Stimulated activated CD4-positive, alpha-beta T cell treated with anti-CD3 and anti-CD28 coated beads, Interleukin-15, amount 100 ng/mL, for 1 hour (primary cell): ENCODE data around the gene SAMM50.

Source experiments
- DNase-seq, 2 donors: peaks; one replicate each; pipeline ENCODE4 v3.0.0-alpha.2; 2020; ENCODE audit warnings: low read depth in 1 of 2, low spot score in 1 of 2

The SAMM50 gene

DNA sequence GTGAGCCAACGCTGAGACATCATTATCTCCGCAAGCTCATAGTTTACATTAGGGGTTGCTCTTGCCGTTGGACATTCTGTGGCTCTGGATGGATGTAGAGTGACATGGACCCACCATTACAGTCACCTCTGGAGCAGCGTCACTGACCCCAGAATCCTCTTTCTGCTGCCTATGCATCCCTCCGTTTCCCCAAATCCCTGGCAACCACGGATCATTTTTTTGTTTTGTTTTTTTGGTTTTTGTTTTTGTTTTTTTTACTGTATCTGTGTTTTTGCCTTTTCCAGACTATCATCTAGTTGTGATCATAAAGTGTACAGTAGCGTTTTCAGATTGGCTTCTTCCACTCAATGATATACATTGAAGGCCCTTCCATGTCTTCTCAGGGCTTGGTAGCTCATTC lies 72.8 kb downstream of the SAMM50 start:
- no peak for DNase-seq

DNA sequence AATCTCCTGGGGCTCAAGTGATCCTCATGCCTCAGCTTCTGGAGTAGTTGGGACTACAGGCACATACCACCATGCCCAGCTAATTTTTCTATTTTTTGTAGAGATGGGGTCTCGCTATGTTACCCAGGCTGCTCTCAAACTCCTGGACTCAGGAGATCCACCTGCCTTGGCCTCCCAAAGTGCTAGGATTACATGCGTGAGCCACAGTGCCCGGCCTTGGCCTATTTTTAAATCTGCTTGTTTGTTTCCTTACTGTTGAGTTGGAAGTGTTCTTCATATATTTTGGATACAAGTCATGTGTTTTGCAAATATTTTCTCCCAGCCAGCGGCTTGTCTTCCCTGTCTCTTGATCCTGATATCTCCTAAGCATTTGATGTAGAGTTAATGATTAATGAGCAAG lies 73.8 kb downstream of the SAMM50 start:
- DNase-seq, result no peak

DNA sequence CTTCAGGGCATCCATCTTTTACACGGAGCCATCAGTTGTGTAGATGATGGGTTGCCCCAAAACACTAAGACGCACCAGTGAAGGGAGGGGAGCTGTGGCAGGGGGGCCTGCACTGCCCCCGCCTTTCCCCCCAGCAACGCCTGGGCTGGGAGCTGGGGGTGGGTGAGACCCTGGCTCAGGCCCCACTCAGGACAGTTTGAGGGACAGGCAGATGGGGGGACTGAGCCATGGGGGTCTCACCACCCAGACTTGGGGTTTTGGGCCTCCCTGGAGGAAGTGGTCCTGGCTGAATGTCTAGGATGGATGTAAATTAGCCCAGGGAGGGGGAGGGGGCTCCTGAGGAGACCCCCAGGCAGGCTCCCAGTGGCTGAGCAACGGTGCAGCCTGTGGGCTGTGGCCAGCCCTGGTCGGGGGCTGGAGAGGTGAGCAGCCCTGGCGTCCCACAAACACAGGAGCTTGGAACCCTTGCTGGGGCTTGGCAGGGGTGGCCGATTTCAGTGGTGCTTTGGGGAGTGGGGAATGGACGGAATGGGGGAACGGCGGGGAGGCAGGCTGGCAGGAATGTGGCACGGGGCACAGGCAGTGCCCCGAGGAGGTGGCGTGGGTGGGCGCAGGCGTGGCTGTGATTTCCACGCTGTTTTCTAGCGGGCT lies 74.9 kb downstream of the SAMM50 start:
- no peak for DNase-seq

DNA sequence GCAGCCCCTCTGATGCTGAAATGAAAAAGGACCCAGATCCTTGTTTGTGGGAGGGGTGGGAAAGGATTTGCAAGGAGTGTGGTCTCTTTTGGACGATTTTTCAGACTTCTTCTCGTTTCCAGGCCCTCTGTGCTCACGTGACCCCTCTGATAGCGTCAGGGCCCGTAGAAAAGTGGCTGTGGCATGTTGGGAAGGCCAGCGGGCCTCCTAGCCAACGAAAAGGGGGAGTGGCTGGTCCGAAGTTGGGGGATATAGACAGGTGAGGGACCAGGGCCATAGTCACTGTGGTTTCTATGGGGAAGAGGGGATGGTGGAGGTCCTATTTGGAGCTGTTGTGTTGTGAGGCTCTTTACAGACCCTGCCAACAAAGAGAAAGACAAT lies 75.5 kb downstream of the SAMM50 start:
- DNase-seq, result no peak

DNA sequence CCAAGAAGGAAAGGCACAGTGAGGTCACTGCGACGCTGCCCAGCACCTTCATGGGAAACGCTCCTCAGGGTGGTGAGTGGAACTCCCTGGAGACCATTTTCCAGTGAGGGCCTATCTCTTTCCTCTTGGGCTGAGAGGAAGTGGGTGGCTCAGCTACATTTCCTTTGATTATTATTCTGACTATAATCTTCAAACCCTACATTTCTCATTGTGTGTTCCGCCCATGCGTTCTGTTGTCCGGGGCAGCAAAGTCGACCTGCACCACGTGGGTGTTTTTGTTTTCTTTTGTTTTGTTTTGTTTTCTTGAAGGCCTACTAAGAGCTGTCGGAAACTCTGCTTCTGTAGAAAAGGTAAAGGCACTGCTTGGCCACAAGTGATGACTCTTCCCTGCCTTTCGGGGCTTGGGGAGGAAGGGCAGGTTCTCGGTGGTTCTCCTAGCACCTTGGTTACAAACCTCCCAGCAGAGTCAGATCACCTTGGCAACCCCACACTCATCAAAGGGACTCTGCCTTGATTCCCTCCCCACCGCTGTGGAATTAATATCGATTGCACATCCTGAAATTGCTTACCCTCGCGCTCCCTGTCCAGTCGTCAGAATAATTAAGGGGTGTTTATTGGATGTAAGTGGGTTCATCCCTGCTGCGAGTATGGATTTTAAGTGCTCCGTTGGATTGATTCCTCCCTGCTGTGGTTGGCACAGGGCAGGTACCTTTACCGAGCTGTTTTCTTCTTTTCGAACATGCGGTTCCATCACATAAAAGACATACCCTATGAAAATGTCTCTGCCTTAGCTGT lies 76.1 kb downstream of the SAMM50 start:
- no peak for DNase-seq

DNA sequence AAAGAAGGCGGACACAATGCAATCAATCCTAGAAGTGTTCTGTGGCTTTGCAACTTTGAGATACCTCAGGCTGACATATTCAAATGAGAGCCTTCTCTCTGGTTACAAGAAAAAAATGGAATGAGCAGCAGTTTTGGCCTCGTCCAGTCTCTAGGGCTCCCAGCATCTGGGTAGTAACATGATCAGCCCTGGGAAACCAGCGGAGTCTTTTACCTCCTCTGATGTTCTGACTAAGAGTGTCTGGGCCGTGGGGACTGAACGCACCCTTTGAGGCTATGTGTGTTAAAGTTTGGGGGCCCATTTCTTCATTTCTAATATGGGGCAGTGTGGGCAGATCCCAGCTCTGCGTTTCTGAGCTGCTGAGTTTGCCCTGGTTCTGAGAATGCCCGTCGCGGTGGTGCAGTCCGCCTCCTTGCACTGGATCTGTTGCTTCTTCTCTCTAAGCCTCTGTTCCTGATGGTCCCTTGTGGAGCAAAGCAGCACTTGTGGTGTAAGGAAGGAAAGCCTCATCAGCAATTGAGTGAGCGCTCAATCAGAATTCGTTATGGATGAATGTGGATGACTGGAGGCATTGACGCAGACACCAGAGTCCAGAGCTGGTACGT lies 77.0 kb downstream of the SAMM50 start:
- DNase-seq, result no peak

DNA sequence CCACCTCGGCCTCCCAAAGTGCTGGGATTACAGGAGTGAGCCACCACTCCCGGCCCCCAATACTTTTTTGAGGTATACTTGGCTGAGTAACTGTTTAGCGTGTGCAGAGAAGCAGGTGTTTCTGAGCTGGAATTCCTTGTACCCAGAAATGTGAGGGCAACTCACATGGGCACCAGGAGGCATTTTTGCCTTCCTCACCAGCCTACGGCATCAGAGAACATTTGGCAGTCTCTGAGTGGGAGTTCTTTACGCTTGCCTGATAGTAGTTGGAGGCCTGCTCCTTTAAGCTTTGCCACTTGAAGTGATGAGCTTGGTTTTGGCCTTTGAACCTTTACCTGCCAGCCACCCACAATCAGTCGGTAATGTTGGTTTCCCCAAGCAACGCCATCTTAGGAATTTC lies 78.0 kb downstream of the SAMM50 start:
- DNase-seq, result no peak

DNA sequence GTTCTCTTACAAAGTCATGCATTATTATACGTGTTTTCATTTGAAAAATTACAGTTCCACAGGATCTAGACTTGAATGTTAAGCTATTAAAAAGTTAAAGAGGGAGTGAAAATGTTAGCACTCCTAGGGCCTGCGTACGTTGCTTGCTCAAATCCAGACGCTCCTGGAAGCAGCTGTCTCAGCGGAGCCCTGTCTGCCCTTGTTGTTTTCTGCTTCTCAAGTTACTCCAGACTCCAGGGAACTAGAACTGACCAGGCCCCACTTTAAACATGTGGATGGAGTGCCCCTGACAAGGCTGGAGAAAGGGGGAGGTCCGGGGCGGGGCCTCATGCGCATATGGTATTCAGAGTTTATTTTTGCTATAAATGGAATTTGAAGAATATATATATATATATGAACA lies 78.5 kb downstream of the SAMM50 start:
- no peak for DNase-seq

DNA sequence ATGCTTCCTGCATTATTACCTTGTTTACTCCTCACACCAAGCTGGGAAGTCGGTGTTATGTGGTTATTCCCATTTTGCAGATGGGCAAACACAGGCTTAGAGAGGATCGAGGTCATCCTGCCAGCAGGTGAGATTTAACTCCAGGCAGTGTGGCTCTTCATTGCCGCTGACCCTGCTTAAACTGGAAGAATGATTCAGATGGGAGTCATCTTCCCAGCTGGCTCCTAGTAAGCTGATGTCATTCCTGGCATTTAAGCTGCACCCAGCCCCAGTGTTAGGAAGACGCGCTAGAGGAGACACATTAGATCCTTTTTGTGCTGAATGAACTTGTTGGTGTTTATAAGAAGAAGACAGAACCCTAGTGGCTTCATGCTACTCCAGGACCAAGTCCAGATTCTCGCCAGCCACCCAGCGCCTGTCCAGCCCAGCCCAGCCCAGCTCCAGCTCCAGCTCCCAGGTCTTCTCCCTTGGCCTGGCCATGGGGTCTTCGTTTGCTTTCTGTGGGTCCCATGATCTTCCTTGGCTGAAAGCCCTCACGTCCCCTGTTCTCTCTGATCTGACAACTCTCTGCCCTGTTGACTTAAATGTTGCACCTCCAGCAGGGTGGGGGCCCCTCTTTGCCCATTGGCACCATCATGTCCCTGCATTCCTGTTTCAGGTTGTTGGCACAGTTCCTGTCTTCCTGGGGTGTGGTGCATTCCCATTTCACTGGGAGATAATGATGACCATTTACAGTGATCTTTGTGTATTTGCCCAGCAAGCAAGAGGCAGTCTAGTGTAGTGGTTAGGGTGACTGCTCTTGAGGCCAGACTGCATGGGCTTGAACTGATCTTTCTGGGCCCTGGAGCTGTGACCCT lies 82.5 kb downstream of the SAMM50 start:
- no peak for DNase-seq

DNA sequence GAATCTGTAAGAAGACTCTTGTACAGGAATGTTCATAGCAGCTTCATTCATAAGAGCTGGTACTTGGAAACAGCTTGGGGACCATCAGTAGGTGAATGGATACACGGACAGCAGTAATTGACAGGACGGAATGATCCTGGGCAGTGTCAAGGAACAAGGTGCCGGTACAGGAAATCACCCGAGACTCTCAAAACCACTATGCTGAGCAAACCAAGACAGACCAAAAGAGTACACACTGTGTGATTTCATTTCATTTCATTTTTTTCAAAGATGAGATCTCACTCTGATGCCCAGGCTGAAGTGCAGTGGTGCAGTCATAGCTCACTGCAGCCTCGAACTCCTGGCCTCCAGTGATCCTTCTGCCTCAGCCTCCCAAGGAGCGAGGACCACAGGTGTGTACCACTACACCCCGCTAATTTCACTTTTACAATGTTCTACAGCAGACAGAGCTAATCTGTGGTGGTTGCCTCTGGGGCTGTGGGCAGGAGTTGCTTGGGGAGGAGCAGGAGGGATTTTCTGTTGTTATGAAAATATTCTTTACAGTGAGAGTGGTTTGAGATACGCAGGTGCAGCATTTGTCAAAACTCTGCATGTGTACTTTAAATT lies 84.4 kb downstream of the SAMM50 start:
- DNase-seq, result no peak

DNA sequence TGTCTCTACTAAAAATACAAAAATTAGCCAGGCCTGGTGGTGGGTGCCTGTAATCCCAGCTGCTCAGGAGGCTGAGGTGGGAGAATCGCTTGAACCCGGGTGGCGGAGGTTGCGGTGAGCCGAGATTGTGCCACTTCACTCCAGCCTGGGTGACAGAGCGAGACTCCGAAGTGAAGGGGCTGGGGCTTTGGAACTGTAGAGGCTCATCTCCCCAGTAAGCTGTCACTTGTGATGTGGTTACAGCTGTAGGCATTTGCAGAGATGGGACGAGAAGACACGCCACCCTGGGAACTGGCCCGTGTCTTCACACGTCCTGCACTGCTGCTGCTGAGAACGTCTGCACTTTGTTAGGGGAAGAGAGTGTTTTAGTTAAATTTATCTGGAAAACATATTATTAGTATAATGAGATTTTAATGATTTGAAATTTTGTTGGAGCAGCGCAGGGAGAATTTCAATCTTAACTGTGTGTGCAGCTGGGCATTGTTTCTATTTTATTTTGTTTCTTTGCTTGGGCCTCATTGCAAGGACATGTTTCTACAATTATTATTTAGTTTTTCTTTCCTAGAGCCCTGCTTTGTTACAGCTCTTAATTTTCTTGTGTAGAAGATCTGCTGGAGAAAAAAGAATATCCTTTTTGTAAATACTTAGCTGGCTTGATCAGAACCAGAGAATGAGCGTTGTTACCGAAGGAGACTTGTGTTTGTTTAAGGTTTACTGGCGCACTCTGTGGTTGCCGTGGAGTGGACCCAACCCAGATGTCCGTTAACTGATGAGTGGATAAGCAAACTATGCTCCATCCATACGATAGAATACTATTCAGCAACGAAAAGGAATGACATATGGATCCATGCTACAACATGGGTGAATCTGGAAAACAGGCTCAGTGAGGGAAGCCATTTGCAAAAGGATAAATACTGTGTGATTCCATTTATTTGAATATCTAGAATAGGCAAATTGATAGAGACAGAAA lies 87.3 kb downstream of the SAMM50 start:
- DNase-seq, result no peak

DNA sequence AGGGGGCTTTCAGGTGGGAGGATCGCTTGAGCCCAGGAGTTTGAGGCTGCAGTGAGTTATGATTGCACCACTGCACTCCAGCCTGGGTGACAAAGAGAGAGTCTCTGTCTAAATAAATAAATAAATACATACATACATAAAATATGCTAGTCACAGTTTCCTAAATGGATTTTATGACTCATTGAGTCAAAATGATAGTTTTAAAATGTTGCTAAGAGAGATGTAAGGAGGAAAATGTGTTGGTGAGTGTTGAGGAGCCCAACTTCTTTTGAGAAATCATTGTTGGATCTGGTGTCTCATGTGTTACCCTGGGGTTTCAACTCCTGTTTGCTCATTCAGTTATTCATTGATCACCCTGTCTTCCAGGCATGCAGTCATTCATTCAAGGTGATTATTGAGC lies 89.9 kb downstream of the SAMM50 start:
- DNase-seq, result no peak
